GM12878 (cell line): ENCODE measurements around the gene RBMS3. TPM values are rescaled to one million over a fixed set of nuclear protein-coding genes. Genes with fewer than 3 reads are reported as not detected.

ENCODE experiments used
- BCL3 ChIP-seq: IDR thresholded peaks from 2 replicates; pipeline ENCODE4 v1.6.1; 2011; ENCODE audit warnings: borderline replicate concordance, low read depth, mild to moderate bottlenecking, moderate library complexity, low read length; ENCODE audit not compliant: insufficient read depth, poor library complexity, severe bottlenecking
- CHD2 ChIP-seq: IDR thresholded peaks from 2 replicates; pipeline ENCODE4 v1.6.1; 2011; ENCODE audit warnings: low read depth, low read length, improper control_type of control experiment, borderline replicate concordance
- CTCF ChIP-seq, 3 experiments: IDR thresholded peaks in 2 of 3; conservative IDR thresholded peaks in 1 of 3; 2 replicates each; pipeline ENCODE4 v1.5.1; 2011; ENCODE audit warnings: low read depth in 3 of 3, low read length in 3 of 3, mild to moderate bottlenecking in 3 of 3, control low read depth in 2 of 3, moderate library complexity in 2 of 3, inconsistent platforms in 1 of 3, mixed read lengths in 1 of 3; ENCODE audit not compliant: control insufficient read depth in 2 of 3, insufficient read depth in 1 of 3; ENCODE audit errors: extremely low read depth in 1 of 3
- PBX3 ChIP-seq: IDR thresholded peaks from 2 replicates; pipeline ENCODE4 v1.6.1; 2011; ENCODE audit warnings: mild to moderate bottlenecking, low read depth, low read length, moderate library complexity; ENCODE audit not compliant: insufficient replicate concordance
- POLR2A ChIP-seq: IDR thresholded peaks from 2 replicates; pipeline ENCODE4 v1.6.1; 2011; ENCODE audit warnings: low read depth, mild to moderate bottlenecking, low read length
- SPI1 ChIP-seq: IDR thresholded peaks from 2 replicates; pipeline ENCODE4 v1.6.1; 2011; ENCODE audit warnings: low read depth, mild to moderate bottlenecking, low read length, moderate library complexity, borderline replicate concordance; ENCODE audit not compliant: insufficient read depth
- WRNIP1 ChIP-seq: IDR thresholded peaks from 2 replicates; pipeline ENCODE4 v1.6.1; 2011; ENCODE audit warnings: low read depth, low read length, improper control_type of control experiment, borderline replicate concordance
- ZBTB4 ChIP-seq: fragments of 450-650 bp; formaldehyde crosslinking; IDR thresholded peaks from 2 replicates; pipeline ENCODE4 v1.4.0; 2022; ENCODE audit warnings: mild to moderate bottlenecking, moderate library complexity
- polyA plus RNA-seq, 11 experiments: library from polyadenylated mRNA; depleted of rRNA in 4 of 11; unstranded in 6 of 11; stranded (reverse) in 5 of 11; fragments of >200 nt; fragmentation: Nextera tagmentation in 4 of 11; fragmentation: Illumina TruSeq in 1 of 11; extraction: Ambion mirVana in 4 of 11; extraction: Trizol in 1 of 11; gene quantifications; 1 replicate in 1 of 11; 2 replicates in 10 of 11; pipeline versions ENCODE4 v1.2.1 to v1.2.3, GENCODE V29; 2011 to 2016; ENCODE audit warnings: inconsistent platforms in 2 of 11, missing spikeins in 2 of 11, low read depth in 1 of 11
- total RNA-seq, 4 experiments: library from RNA; depleted of rRNA in 3 of 4; stranded (reverse); fragments of >200 nt in 3 of 4; fragmentation: Illumina TruSeq in 1 of 4; extraction: Trizol in 1 of 4; gene quantifications; 2 replicates each; pipeline versions ENCODE4 v1.2.1 to v1.2.3, GENCODE V29; 2013 to 2021

Gene RBMS3
- total and polyA plus RNA-seq, 10 of the 15 experiments (the other 5 are each of a cell fraction or from before 2014, with no cell fraction given) = 0.79 to 4.7 (median 3.1) TPM

GRCh38 chr3:29854821-29855220 is 574.0 kb downstream of the RBMS3 start (continued):
- TF ChIP-seq CTCF (IDR thresholded peaks at IDR 0.05 in 2 of 3, conservative IDR thresholded peaks at IDR 0.05 in 1 of 3; ENCODE audit: control insufficient read depth in 2 of 3, extremely low read depth in 1 of 3, insufficient read depth in 1 of 3, low read depth in 3 of 3, low read length in 3 of 3) (no peak), POLR2A (no peak), ZBTB4 (CRISPR knock-in tag) (no peak), WRNIP1 (no peak), BCL3 (no peak), SPI1 (no peak), PBX3 (no peak), CHD2 (no peak)
